Activated B cell treated with CpG ODN at 0.5 μM for 24 hours (primary cell): ENCODE results near the gene CAPZA1. TPM values are rescaled to one million over a fixed set of nuclear protein-coding genes. Genes with fewer than 3 reads are reported as not detected.
A peak's percentile ranks its signal among the peaks of the same experiment; 100 is the strongest.

Experiments
- ATAC-seq: fragments of 200-7000 bp; cut with Tn5 transposase; one replicate; pipeline ENCODE4 v1.10.0; 2021; ENCODE audit warnings: low read depth, mild to moderate bottlenecking, moderate library complexity
- CTCF ChIA-PET: fragments of 350-600 bp; sonication (Branson Sonifier 250); formaldehyde crosslinking; loops from one replicate; lab custom pipeline; 2021; ENCODE audit warnings: antibody characterized with exemption; lab: Charles Lee
- POLR2A ChIA-PET: fragments of 350-600 bp; sonication (Branson Sonifier 250); formaldehyde crosslinking; loops from one replicate; lab custom pipeline; 2021; ENCODE audit warnings: antibody characterized with exemption; lab: Charles Lee
- DNase-seq: peaks from one replicate; pipeline ENCODE4 v3.0.0; 2022
- H3K27ac Mint-ChIP-seq: one replicate; pipeline ENCODE4 v1.8.0; 2020; ENCODE audit warnings: mixed read lengths
- H3K27me3 Mint-ChIP-seq: one replicate; pipeline ENCODE4 v1.8.0; 2021; ENCODE audit warnings: mixed read lengths
- H3K36me3 Mint-ChIP-seq: one replicate; pipeline ENCODE4 v1.8.0; 2021; ENCODE audit warnings: low read depth, mixed read lengths
- H3K4me1 Mint-ChIP-seq: one replicate; pipeline ENCODE4 v1.8.0; 2021; ENCODE audit warnings: mixed read lengths
- H3K4me3 Mint-ChIP-seq: one replicate; pipeline ENCODE4 v1.8.0; 2020; ENCODE audit warnings: mild to moderate bottlenecking, mixed read lengths
- H3K9me3 Mint-ChIP-seq: one replicate; pipeline ENCODE4 v1.8.0; 2020; ENCODE audit warnings: mixed read lengths
- intact Hi-C: fragments of 100-400 bp; cut with micrococcal nuclease; formaldehyde crosslinking; loops from one replicate; pipeline ENCODE4 v1.15.1; 2024
- total RNA-seq: library from RNA; stranded (reverse); gene quantifications from 2 replicates; pipeline ENCODE4 v1.2.3, GENCODE V29; 2022
- TF ChIP-seq, protein P1 (sequence below): fragments of 200-600 bp; IDR thresholded peaks from one replicate; pipeline ENCODE4 v1.8.0; 2022; ENCODE audit warnings: antibody characterized with exemption, mild to moderate bottlenecking

CAPZA1 gene
- total RNA-seq, 1 donor from 2014 or later: 227 TPM

DNA sequence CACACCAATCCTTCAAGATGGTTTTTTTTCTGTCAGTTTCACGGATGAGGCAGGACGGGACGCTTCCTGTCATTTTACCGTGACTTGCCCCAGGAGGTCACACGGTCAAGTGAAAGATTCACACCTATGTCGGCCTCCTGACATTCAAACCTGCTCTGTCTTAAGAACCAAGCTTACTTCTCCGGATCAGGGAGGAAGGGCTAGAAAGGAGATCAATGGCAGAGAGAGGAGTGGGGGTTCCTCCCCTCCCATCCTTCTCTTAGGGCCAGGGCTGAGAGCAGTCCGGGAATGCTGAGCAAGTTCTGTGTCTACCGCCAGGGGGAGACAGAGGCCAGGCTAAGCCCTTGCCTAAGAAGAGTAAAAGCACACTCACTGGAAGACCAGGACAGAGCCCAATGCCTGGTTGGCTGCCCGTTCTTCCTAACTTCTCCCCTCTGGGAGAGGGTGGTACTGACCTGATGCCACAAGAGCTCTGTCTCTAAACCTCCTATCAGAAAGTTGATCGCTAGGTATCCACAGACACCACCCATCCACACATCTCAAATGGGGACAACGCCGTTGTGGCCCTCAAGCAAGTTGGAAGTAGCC lies 96.6 kb downstream of the CAPZA1 start:
- TF ChIP-seq, protein P1, sequence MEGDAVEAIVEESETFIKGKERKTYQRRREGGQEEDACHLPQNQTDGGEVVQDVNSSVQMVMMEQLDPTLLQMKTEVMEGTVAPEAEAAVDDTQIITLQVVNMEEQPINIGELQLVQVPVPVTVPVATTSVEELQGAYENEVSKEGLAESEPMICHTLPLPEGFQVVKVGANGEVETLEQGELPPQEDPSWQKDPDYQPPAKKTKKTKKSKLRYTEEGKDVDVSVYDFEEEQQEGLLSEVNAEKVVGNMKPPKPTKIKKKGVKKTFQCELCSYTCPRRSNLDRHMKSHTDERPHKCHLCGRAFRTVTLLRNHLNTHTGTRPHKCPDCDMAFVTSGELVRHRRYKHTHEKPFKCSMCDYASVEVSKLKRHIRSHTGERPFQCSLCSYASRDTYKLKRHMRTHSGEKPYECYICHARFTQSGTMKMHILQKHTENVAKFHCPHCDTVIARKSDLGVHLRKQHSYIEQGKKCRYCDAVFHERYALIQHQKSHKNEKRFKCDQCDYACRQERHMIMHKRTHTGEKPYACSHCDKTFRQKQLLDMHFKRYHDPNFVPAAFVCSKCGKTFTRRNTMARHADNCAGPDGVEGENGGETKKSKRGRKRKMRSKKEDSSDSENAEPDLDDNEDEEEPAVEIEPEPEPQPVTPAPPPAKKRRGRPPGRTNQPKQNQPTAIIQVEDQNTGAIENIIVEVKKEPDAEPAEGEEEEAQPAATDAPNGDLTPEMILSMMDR: peak; percentile 52
- CTCF ChIA-PET: interaction anchor here (0.7 to 6.5 kb wide), 21 partner anchors 8 to 992 kb away, joined by 3 to 59 read pairs (median 5); partner anchors contain the start of genes LRIG2, MOV10, SLC16A1 and ST7L
- peaks cover 37% of the 10 kb centered on the region for H3K4me1 Mint-ChIP-seq
- peak overlapping the region; percentile 84 for H3K4me3 Mint-ChIP-seq
- intact Hi-C loops: loop anchor here (1.0 to 10.0 kb wide), 12 partner anchors 88 to 1566 kb away; partner anchors contain the start of genes HIPK1, LRIG2, MAGI3 and PHTF1
- POLR2A ChIA-PET: interaction anchor here (0.6 to 3.6 kb wide), 4 partner anchors 42 to 357 kb away, joined by 4 to 31 read pairs (median 21); partner anchors contain the start of genes CAPZA1, LRIG2, MOV10 and ST7L
- no peaks in the 10 kb centered on the region for H3K9me3 Mint-ChIP-seq
- ATAC-seq: peak; percentile 14
- peaks cover 5% of the 10 kb centered on the region for H3K27me3 Mint-ChIP-seq
- peak overlapping the region; percentile 50 for H3K27ac Mint-ChIP-seq
- no peaks in the 10 kb centered on the region for H3K36me3 Mint-ChIP-seq
- peak; percentile 65 for DNase-seq

DNA sequence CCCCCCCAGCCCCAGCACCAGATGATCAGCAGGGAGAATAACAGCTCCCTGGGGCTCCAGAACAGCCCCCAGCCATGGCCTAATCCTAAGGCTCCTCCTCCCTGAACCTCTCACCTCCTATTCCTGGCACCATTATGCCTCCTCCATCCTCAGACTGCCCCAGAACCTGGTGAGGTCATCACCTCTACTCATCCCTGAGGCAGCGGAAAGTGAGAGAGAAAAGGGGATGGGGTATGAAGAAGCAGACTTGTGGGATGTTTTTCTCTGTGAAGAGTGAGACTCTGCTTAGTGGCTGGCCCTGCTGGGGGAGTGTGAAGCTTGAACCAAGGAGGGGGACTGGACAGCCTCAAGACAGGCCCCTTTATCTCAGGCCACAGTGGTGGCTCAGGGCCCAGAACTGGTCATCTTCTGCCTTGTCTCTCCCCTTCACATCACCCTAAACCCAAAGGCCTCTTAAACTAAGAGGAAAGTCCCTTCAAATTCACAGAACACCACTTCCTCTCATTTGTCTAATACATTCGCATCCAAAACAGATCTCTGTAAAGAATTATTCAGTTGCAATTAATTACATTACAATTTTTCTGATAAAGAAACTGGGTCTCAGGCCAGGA lies 97.7 kb downstream of the CAPZA1 start:
- H3K9me3 Mint-ChIP-seq: no peaks in the 10 kb centered on the region
- ATAC-seq (no peak), DNase-seq (no peak)
- intact Hi-C loops: loop anchor here (2.0 to 10.0 kb wide), 5 partner anchors 355 to 1565 kb away; partner anchors contain the start of genes HIPK1, LRIG2, MAGI3 and RSBN1
- H3K36me3 Mint-ChIP-seq: no peaks in the 10 kb centered on the region
- H3K27ac Mint-ChIP-seq: no peak overlapping the region
- ChIA-PET POLR2A (no interaction called here), CTCF (interaction anchor here (0.7 to 6.5 kb wide), 14 partner anchors 9 to 968 kb away, joined by 3 to 59 read pairs (median 6); partner anchors contain the start of genes LRIG2, MOV10 and SLC16A1)
- TF ChIP-seq, protein P1: no peak
- H3K4me3 Mint-ChIP-seq: no peak overlapping the region
- peaks cover 37% of the 10 kb centered on the region for H3K4me1 Mint-ChIP-seq
- H3K27me3 Mint-ChIP-seq: peaks cover 13% of the 10 kb centered on the region

DNA sequence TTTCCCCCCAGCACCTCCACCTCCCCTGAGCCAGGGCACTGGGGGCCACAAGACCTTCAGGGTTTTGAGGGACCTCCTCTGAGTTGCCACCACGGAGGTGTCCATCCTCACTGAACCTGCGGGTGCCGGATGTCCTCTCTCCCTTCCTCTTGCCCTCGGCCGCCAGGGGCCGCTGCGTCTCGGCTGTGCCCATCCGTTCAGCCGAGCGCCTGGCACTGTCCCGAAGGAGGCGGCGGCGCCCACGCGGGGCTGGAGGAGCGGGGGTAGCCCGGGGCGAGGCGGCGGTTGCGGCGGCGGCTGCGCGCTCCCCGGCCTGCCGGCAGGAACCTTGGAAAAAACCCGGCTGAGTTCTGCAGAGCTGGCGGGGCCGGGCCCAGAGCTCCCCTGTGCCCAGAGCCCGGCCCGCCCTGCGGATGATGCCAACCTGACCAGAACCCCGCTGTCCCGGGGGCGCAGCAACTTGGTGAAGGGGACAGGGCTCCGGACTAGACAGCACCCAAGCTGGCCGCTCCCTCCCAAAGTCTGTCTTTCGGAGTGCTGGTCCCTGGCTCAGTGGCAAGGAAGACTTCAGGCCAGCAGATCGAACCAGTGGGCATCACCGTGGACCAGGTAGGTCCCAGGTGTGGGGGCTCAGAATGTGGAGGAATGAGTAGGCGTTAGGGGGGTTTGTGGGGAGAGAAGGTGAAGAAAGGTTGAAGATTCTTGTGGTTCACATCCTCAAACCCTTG lies 99.2 kb downstream of the CAPZA1 start:
- ChIA-PET CTCF (interaction anchor here (0.7 to 6.5 kb wide), 8 partner anchors 11 to 1184 kb away, joined by 3 to 59 read pairs (median 4); partner anchors contain the start of gene LRIG2), POLR2A (interaction anchor here (1.0 kb wide), 1 partner anchor 354 kb away, joined by 3 read pairs; the partner anchor contains the start of gene LRIG2)
- no peaks in the 10 kb centered on the region for H3K9me3 Mint-ChIP-seq
- no peaks in the 10 kb centered on the region for H3K36me3 Mint-ChIP-seq
- DNase-seq: peak; percentile 70
- H3K27ac Mint-ChIP-seq: no peak overlapping the region
- peak; percentile 12 for ATAC-seq
- TF ChIP-seq, protein P1: peak; percentile 73
- H3K4me1 Mint-ChIP-seq: peaks cover 38% of the 10 kb centered on the region
- H3K27me3 Mint-ChIP-seq: peaks cover 24% of the 10 kb centered on the region
- intact Hi-C loops: loop anchor here (5.0 to 10.0 kb wide), 4 partner anchors 673 to 1563 kb away; partner anchors contain the start of genes HIPK1, MAGI3 and RSBN1
- H3K4me3 Mint-ChIP-seq: peak overlapping the region; percentile 64

DNA sequence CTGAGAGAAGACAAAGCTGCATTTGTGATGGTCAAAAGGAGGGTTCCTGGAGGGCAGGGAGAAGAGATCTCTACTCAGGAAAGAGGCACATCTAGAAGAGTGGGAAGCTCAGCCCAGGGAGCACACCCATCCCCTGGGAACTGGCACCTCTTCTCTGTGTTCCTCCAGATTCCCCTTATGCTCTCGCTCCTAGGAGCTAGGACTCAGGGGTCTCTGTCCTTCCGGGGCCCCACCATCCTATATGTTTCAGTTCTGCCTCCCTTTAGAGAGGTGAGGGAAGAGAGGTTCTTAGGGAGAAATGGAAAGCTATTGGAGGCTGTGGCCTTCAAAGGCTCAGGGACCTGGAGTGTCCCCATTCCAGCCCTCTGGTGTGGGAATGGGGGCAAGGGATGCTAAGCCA lies 100.1 kb downstream of the CAPZA1 start:
- intact Hi-C loops: loop anchor here (5.0 to 10.0 kb wide), 4 partner anchors 673 to 1563 kb away; partner anchors contain the start of genes HIPK1, MAGI3 and RSBN1
- Mint-ChIP-seq H3K36me3 (no peaks in the 10 kb centered on the region), H3K9me3 (no peaks in the 10 kb centered on the region), H3K27me3 (peaks cover 29% of the 10 kb centered on the region), H3K4me3 (no peak overlapping the region), H3K27ac (no peak overlapping the region), H3K4me1 (peaks cover 30% of the 10 kb centered on the region)
- CTCF ChIA-PET: interaction anchor here (1.0 to 6.5 kb wide), 5 partner anchors 13 to 353 kb away, joined by 4 to 59 read pairs (median 9); partner anchors contain the start of genes LRIG2 and RHOC
- TF ChIP-seq, protein P1: no peak
- ATAC-seq (no peak), DNase-seq (no peak)
- POLR2A ChIA-PET: no interaction called here
